SK-N-SH (cell line): ENCODE data around the gene SMARCC2. TPM values are rescaled to one million over a fixed set of nuclear protein-coding genes. Genes with fewer than 3 reads are reported as not detected.

Experiments used
- CTCF ChIA-PET: fragments of 300-600, 350-600 bp; formaldehyde crosslinking; extraction: SDS; loops from one replicate; lab custom pipeline; 2021; lab: Yijun Ruan, JAX
- POLR2A ChIA-PET: fragments of 350-600 bp; sonication (Branson Sonifier 250); formaldehyde crosslinking; extraction: SDS; loops from one replicate; lab custom pipeline; 2020; ENCODE audit warnings: antibody characterized with exemption, inconsistent platforms; lab: Yijun Ruan, JAX
- DNase-seq: peaks from one replicate; pipeline ENCODE4 v3.0.0; 2012
- H2AFZ ChIP-seq: fragments of 200-600 bp; sonication (generic); 2 replicates; pipeline ENCODE4 v1.8.1; 2016; ENCODE audit warnings: antibody characterized with exemption, mild to moderate bottlenecking, low read depth
- H3F3A ChIP-seq: fragments of 200-600 bp; sonication (generic); replicated peaks from 2 replicates; pipeline ENCODE3; 2016; ENCODE audit warnings: antibody characterized with exemption, mild to moderate bottlenecking; ENCODE audit not compliant: insufficient read depth
- H3K27ac ChIP-seq, 2 experiments: fragments of 200-500 bp in 1 of 2; fragments of 200-600 bp in 1 of 2; sonication (Bioruptor generic) in 1 of 2; sonication (generic), shearing (Covaris generic) in 1 of 2; 2 replicates each; pipeline versions ENCODE4 v1.5.1 to v1.6.1; 2014 to 2016; ENCODE audit warnings: low read depth in 2 of 2, inconsistent platforms in 1 of 2, low read length in 1 of 2, mild to moderate bottlenecking in 1 of 2, mixed read lengths in 1 of 2
- H3K27me3 ChIP-seq: fragments of 200-600 bp; sonication (generic), shearing (Covaris generic); 2 replicates; pipeline ENCODE4 v1.6.1; 2016; ENCODE audit warnings: mixed run types; ENCODE audit not compliant: insufficient read depth
- H3K36me3 ChIP-seq, 2 experiments: fragments of 200-500 bp in 1 of 2; fragments of 200-600 bp in 1 of 2; sonication (Bioruptor generic) in 1 of 2; sonication (generic) in 1 of 2; replicated peaks in 1 of 2; 2 replicates each; pipeline versions ENCODE3 to v1.5.1; 2014 to 2016; ENCODE audit warnings: low read length in 1 of 2, mild to moderate bottlenecking in 1 of 2; ENCODE audit not compliant: insufficient read depth in 2 of 2, control insufficient read depth in 1 of 2
- H3K4me1 ChIP-seq, 2 experiments: fragments of 200-500 bp in 1 of 2; fragments of 200-600 bp in 1 of 2; sonication (Bioruptor generic) in 1 of 2; sonication (generic), shearing (Covaris generic) in 1 of 2; 2 replicates each; pipeline versions ENCODE4 v1.5.1 to v1.6.1; 2014 to 2016; ENCODE audit warnings: low read depth in 1 of 2, low read length in 1 of 2, mixed run types in 1 of 2; ENCODE audit not compliant: insufficient read depth in 2 of 2, control insufficient read depth in 1 of 2
- H3K4me2 ChIP-seq: fragments of 200-600 bp; sonication (generic), shearing (Covaris generic); 2 replicates; pipeline ENCODE4 v1.6.1; 2017; ENCODE audit warnings: mixed run types
- H3K4me3 ChIP-seq, 2 experiments: fragments of 200-500 bp in 1 of 2; fragments of 200-600 bp in 1 of 2; sonication (Bioruptor generic) in 1 of 2; sonication (generic), shearing (Covaris generic) in 1 of 2; 2 replicates each; pipeline versions ENCODE4 v1.5.1 to v1.8.1; 2014 to 2016; ENCODE audit warnings: low read depth in 2 of 2, inconsistent platforms in 1 of 2, low read length in 1 of 2, mild to moderate bottlenecking in 1 of 2, mixed read lengths in 1 of 2, moderate library complexity in 1 of 2
- H3K79me2 ChIP-seq: fragments of 200-600 bp; sonication (generic); 2 replicates; pipeline ENCODE4 v1.8.1; 2017; ENCODE audit warnings: mild to moderate bottlenecking; ENCODE audit not compliant: insufficient read depth
- H3K9ac ChIP-seq: fragments of 200-600 bp; sonication (generic); 2 replicates; pipeline ENCODE4 v1.6.1; 2017; ENCODE audit warnings: mixed run types
- H3K9me2 ChIP-seq: fragments of 200-600 bp; sonication (generic); 2 replicates; pipeline ENCODE4 v1.6.1; 2017; ENCODE audit warnings: mixed run types
- H3K9me3 ChIP-seq: fragments of 200-600 bp; sonication (generic); 2 replicates; pipeline ENCODE4 v1.6.1; 2017; ENCODE audit warnings: mixed run types, mild to moderate bottlenecking, moderate library complexity
- H4K20me1 ChIP-seq: fragments of 200-600 bp; sonication (generic); 2 replicates; pipeline ENCODE4 v1.6.1; 2017; ENCODE audit warnings: mild to moderate bottlenecking, mixed run types; ENCODE audit not compliant: insufficient read depth
- GABPA ChIP-seq: IDR thresholded peaks from 2 replicates; pipeline ENCODE4 v1.4.0; 2012; ENCODE audit warnings: low read depth, mild to moderate bottlenecking
- JUND ChIP-seq: IDR thresholded peaks from 2 replicates; pipeline ENCODE4 v1.4.0; 2012
- MXI1 ChIP-seq: IDR thresholded peaks from 2 replicates; pipeline ENCODE4 v1.6.1; 2012; ENCODE audit warnings: mild to moderate bottlenecking, low read depth, low read length, improper control_type of control experiment
- RAD21 ChIP-seq: IDR thresholded peaks from 2 replicates; pipeline ENCODE4 v1.6.1; 2012; ENCODE audit warnings: mild to moderate bottlenecking, low read length
- RCOR1 ChIP-seq: fragments of 150-350 bp; IDR thresholded peaks from 2 replicates; pipeline ENCODE4 v1.6.1; 2017; ENCODE audit warnings: antibody characterized with exemption, low read length
- RXRA ChIP-seq: IDR thresholded peaks from 2 replicates; pipeline ENCODE4 v1.4.0; 2012; ENCODE audit warnings: low read depth, mild to moderate bottlenecking, borderline replicate concordance
- SIN3A ChIP-seq: IDR thresholded peaks from 2 replicates; pipeline ENCODE4 v1.6.1; 2012; ENCODE audit warnings: low read depth, mild to moderate bottlenecking, low read length, moderate library complexity, borderline replicate concordance
- SMC3 ChIP-seq: IDR thresholded peaks from 2 replicates; pipeline ENCODE4 v1.6.1; 2012; ENCODE audit warnings: low read depth, low read length, improper control_type of control experiment
- TCF12 ChIP-seq: IDR thresholded peaks from 2 replicates; pipeline ENCODE4 v1.4.0; 2012
- YY1 ChIP-seq: IDR thresholded peaks from 2 replicates; pipeline ENCODE4 v1.4.0; 2012; ENCODE audit warnings: low read depth, mild to moderate bottlenecking
- WGBS: methylation state at CpG from one replicate; pipeline ENCODE4 v1.1.6; 2017; ENCODE audit warnings: low lambda C conversion rate; 5-methylcytosine and 5-hydroxymethylcytosine counted together
- polyA plus RNA-seq, 3 experiments: library from polyadenylated mRNA; depleted of rRNA; stranded (reverse); fragments of >200 nt; gene quantifications; 2 replicates each; pipeline ENCODE4 v1.2.3, GENCODE V29; 2012
- TF ChIP-seq, protein P1 (sequence below): IDR thresholded peaks from 2 replicates; pipeline ENCODE4 v1.4.0; 2012; ENCODE audit warnings: low read depth
- TF ChIP-seq, protein P2 (sequence below): fragments of 150-350 bp; IDR thresholded peaks from 2 replicates; pipeline ENCODE4 v1.6.1; 2017; ENCODE audit warnings: antibody characterized with exemption, low read length, low read depth, borderline replicate concordance
- TF ChIP-seq, protein P3 (sequence below): IDR thresholded peaks from 2 replicates; pipeline ENCODE4 v1.4.0; 2012; ENCODE audit warnings: low read depth, borderline replicate concordance
- TF ChIP-seq, protein P4 (sequence below): IDR thresholded peaks from 2 replicates; pipeline ENCODE4 v1.6.1; 2012; ENCODE audit warnings: mild to moderate bottlenecking, low read depth, low read length, moderate library complexity
- TF ChIP-seq, protein P5 (sequence below): IDR thresholded peaks from 2 replicates; pipeline ENCODE4 v1.4.0; 2012; ENCODE audit warnings: low read depth, borderline replicate concordance
- TF ChIP-seq, protein P6 (sequence below): fragments of 200-600 bp; sonication (generic); IDR thresholded peaks from 2 replicates; pipeline ENCODE4 v1.6.1; 2017; ENCODE audit warnings: antibody characterized with exemption, mild to moderate bottlenecking, moderate library complexity

SMARCC2 gene
- polyA plus RNA-seq, 1 of the 3 experiments (the other 2 are of a cell fraction) = 64.3 TPM

DNA sequence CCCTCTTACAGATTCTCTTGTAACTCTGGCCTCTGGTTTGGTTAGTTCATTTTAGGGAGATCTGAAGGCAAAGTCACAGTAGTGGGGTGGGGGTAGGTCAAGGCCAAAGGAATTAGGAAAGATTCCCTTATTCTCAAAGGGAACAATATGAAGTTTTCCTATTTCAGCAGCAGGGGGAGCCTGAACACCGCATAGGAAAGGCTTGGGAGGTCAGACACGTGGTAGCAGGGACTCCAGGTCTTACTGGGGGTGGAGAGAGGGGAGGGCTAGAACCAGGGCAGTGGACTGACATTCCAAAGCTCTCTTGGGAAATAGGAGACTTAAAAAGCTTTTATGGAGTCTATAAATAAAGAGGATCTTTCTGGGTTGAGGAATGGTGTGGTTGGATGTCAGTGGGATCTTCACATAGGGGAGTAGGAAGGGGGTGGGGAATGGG, 69.9 kb downstream of the SMARCC2 start:
- Histone ChIP-seq H3K79me2 (peaks cover 52% of the 10 kb centered on the region), H3K27ac (peak overlapping the region; percentile 90 to 93), H3K9me3 (no peaks in the 10 kb centered on the region), H2AFZ (no peak overlapping the region), H3F3A (peaks cover 30% of the 10 kb centered on the region), H3K27me3 (no peaks in the 10 kb centered on the region), H3K36me3 (peaks cover 10 to 25% of the 10 kb centered on the region in 2 experiments), H3K4me3 (peak overlapping the region; percentile 79 to 89), H4K20me1 (peaks cover 3% of the 10 kb centered on the region; the same call in 1 of the 2 replicates), H3K9me2 (no peaks in the 10 kb centered on the region), H3K4me2 (peak overlapping the region; percentile 93), H3K9ac (peak overlapping the region; percentile 72; the same call in 1 of the 2 replicates), H3K4me1 (peaks cover 18 to 20% of the 10 kb centered on the region in 2 experiments; a peak in 3 of 4 replicates)
- WGBS = 2% methylated on average over 2 of the region's 2 CpGs
- ChIA-PET CTCF (interaction anchor here (0.6 to 16.0 kb wide), 25 partner anchors 8 to 232 kb away, joined by 3 to 272 read pairs (median 4); partner anchors contain the start of genes ANKRD52, ESYT1, MYL6 and MYL6B), POLR2A (interaction anchor here (1.0 to 1.9 kb wide), 5 partner anchors 9 to 102 kb away, joined by 3 to 7 read pairs (median 4); partner anchors contain the start of genes ESYT1 and RNF41)
- DNase-seq = peak; percentile 85
- TF ChIP-seq, protein P1, sequence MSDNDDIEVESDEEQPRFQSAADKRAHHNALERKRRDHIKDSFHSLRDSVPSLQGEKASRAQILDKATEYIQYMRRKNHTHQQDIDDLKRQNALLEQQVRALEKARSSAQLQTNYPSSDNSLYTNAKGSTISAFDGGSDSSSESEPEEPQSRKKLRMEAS = peak; percentile 97
- TF ChIP-seq MXI1 (peak; percentile 99), GABPA (0 out of 2 replicates have a peak, but pooled peaks have one; percentile 35), RXRA (no peak), JUND (no peak), YY1 (no peak), RAD21 (peak; percentile 86), SMC3 (peak; percentile 51), SIN3A (peak; percentile 75; the same call in 1 of the 2 replicates), RCOR1 (peak; percentile 49; the same call in 1 of the 2 replicates), TCF12 (0 out of 2 replicates have a peak, but pooled peaks have one; percentile 5)
- TF ChIP-seq, protein P2, sequence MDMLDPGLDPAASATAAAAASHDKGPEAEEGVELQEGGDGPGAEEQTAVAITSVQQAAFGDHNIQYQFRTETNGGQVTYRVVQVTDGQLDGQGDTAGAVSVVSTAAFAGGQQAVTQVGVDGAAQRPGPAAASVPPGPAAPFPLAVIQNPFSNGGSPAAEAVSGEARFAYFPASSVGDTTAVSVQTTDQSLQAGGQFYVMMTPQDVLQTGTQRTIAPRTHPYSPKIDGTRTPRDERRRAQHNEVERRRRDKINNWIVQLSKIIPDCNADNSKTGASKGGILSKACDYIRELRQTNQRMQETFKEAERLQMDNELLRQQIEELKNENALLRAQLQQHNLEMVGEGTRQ = no peak
- TF ChIP-seq, protein P3, sequence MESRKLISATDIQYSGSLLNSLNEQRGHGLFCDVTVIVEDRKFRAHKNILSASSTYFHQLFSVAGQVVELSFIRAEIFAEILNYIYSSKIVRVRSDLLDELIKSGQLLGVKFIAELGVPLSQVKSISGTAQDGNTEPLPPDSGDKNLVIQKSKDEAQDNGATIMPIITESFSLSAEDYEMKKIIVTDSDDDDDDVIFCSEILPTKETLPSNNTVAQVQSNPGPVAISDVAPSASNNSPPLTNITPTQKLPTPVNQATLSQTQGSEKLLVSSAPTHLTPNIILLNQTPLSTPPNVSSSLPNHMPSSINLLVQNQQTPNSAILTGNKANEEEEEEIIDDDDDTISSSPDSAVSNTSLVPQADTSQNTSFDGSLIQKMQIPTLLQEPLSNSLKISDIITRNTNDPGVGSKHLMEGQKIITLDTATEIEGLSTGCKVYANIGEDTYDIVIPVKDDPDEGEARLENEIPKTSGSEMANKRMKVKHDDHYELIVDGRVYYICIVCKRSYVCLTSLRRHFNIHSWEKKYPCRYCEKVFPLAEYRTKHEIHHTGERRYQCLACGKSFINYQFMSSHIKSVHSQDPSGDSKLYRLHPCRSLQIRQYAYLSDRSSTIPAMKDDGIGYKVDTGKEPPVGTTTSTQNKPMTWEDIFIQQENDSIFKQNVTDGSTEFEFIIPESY = no peak
- TF ChIP-seq, protein P4, sequence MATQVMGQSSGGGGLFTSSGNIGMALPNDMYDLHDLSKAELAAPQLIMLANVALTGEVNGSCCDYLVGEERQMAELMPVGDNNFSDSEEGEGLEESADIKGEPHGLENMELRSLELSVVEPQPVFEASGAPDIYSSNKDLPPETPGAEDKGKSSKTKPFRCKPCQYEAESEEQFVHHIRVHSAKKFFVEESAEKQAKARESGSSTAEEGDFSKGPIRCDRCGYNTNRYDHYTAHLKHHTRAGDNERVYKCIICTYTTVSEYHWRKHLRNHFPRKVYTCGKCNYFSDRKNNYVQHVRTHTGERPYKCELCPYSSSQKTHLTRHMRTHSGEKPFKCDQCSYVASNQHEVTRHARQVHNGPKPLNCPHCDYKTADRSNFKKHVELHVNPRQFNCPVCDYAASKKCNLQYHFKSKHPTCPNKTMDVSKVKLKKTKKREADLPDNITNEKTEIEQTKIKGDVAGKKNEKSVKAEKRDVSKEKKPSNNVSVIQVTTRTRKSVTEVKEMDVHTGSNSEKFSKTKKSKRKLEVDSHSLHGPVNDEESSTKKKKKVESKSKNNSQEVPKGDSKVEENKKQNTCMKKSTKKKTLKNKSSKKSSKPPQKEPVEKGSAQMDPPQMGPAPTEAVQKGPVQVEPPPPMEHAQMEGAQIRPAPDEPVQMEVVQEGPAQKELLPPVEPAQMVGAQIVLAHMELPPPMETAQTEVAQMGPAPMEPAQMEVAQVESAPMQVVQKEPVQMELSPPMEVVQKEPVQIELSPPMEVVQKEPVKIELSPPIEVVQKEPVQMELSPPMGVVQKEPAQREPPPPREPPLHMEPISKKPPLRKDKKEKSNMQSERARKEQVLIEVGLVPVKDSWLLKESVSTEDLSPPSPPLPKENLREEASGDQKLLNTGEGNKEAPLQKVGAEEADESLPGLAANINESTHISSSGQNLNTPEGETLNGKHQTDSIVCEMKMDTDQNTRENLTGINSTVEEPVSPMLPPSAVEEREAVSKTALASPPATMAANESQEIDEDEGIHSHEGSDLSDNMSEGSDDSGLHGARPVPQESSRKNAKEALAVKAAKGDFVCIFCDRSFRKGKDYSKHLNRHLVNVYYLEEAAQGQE = no peak
- TF ChIP-seq, protein P5, sequence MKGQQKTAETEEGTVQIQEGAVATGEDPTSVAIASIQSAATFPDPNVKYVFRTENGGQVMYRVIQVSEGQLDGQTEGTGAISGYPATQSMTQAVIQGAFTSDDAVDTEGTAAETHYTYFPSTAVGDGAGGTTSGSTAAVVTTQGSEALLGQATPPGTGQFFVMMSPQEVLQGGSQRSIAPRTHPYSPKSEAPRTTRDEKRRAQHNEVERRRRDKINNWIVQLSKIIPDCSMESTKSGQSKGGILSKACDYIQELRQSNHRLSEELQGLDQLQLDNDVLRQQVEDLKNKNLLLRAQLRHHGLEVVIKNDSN = peak; percentile 77; the same call in 1 of the 2 replicates
- TF ChIP-seq, protein P6, sequence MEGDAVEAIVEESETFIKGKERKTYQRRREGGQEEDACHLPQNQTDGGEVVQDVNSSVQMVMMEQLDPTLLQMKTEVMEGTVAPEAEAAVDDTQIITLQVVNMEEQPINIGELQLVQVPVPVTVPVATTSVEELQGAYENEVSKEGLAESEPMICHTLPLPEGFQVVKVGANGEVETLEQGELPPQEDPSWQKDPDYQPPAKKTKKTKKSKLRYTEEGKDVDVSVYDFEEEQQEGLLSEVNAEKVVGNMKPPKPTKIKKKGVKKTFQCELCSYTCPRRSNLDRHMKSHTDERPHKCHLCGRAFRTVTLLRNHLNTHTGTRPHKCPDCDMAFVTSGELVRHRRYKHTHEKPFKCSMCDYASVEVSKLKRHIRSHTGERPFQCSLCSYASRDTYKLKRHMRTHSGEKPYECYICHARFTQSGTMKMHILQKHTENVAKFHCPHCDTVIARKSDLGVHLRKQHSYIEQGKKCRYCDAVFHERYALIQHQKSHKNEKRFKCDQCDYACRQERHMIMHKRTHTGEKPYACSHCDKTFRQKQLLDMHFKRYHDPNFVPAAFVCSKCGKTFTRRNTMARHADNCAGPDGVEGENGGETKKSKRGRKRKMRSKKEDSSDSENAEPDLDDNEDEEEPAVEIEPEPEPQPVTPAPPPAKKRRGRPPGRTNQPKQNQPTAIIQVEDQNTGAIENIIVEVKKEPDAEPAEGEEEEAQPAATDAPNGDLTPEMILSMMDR = peak; percentile 78
